Measurements from ENCODE around the gene TP53TG3F.
"Not testable (repeated sequence)": the region's sequence is repeated elsewhere in the genome, so short reads cannot be mapped to it uniquely, and the experiment has no call there.

Gene TP53TG3F, protein sequence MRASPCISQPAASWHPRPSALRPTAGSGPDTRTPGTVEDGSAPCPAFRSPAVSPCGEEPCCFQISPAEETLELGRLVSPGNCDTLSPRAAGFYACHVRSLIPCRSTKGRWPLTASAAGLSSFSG

DNA sequence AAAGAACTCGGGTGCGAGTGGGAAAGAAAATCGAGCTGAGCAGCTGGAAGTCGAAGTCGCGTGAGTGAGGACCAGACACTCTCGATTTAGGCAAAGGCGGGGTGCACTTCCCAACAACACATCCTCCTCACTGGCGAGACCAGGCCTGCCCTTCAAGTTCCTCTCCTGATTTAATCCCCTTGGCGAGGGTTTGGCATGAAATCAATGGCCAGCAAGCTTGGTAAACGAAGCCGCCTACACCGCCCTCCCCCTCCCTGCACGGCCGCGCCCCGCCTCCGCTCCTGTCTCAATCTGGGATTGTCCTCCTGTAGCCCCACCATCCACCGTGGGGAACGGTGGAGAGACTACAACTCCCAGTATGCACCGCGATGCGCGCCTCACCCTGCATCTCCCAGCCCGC lies at the start of gene TP53TG3F:
Gene TP53TG3F, plus strand, starts transcription at position 301 of the 400 bp plus-strand sequence. Its CDS starts 68 bp downstream, at position 369.
- DNase-seq (ENCODE audit: low read depth in 2 of 2, low spot score in 1 of 2): not testable (repeated sequence)

DNA sequence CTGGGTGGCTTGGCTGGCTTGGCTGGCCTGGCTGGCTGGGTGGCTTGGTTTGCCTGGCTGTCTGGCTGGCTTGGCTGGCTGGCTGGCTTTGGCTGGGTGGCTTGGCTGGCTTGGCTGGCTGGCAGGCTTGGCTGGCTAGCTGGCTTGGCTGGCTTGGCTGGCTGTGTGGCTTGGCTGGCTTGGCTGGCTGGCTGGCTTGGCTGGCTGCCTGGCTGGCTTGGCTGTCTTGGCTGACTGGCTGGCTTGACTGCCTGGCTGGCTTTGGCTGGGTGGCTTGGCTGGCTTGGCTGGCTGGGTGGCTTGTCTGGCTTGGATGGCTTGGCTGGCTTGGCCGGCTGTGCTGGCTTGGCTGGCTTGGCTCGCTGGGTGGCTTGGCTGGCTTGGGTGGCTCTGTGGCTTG lies 32.2 kb downstream of the TP53TG3F start:
- DNase-seq (ENCODE audit: low read depth in 2 of 2, low spot score in 1 of 2): not testable (repeated sequence)

DNA sequence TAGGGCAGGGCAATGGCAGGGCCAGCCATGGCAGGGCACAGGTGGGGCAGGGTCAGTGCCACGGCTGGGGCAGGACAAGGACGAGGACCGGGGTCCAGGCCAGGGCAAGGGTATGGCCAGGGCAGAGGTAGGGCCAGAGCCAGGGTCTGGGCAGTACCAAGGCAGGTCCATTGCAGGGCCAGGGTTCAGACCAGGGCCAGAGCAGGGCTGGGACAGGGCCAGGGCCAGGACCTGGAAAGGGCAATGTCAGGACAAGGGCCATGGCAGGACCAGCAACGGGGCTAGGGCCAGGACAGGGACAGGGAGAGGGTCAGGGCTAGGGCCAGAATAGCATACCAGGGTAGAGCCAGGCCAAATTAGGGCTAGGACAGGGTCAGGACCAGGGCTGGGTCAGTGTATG lies 47.8 kb downstream of the TP53TG3F start:
- DNase-seq (ENCODE audit: low read depth in 2 of 2, low spot score in 1 of 2): not testable (repeated sequence)

DNA sequence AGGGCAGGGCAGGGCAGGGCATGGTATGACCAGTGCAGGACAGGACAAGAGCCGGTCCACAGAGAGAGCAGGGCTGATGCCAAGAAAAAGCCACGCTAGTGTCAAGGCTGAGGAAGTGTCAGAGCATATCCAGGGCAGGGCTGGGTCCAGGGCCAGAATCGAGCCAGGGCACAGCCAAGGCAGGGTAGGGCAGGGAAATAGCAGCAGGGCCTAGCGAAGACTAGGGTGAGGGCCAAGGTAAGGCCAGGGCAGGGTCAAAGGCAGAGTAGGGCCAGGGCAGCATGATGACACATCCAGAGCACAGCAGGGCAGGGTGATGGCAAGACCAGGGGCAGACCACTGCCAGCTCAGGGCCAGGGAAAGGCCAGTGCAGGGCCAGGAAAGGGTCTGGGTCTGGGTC lies 49.7 kb downstream of the TP53TG3F start:
- DNase-seq (ENCODE audit: low read depth in 2 of 2, low spot score in 1 of 2): not testable (repeated sequence)

DNA sequence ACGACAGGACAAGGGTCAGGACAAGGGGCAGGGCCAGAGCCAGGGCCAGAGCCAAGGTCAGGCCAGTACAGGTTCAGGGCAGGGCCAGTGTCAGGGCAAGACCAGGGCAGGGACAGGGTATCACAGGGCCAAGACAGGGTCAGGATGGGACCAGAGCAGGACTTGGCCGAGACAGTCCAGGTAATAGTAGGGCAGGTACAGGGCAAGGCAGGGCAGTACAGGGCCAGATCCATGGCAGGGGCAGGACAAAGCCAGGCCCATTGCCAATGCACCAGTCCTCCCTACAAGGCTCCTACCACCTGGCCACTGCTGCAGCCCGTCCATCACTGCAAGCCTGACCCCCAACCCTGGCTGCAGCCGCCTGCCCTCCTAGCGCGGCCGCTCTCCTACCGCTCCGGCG lies 50.5 kb downstream of the TP53TG3F start:
- not testable (repeated sequence) for DNase-seq (ENCODE audit: low read depth in 2 of 2, low spot score in 1 of 2)

All from stimulated activated CD8-positive, alpha-beta memory T cell treated with anti-CD3 and anti-CD28 coated beads, Interleukin-4, amount 100 ng/mL, for 4 hours (primary cell).